ENCODE results near the gene DCHS1.

The DCHS1 gene

GRCh38 chr11:6599449-6599848 is 56.2 kb downstream of the DCHS1 start:
- DNase-seq (ENCODE audit: low read depth in 3 of 3, low spot score in 1 of 3) = no peak

- no peak for DNase-seq (ENCODE audit: low read depth in 3 of 3, low spot score in 1 of 3)
These were observed 57.1 kb downstream of the DCHS1 start for GRCh38 chr11:6598555-6598954.

- DNase-seq (ENCODE audit: low read depth in 3 of 3, low spot score in 1 of 3) = no peak
These were observed 59.3 kb downstream of the DCHS1 start for GRCh38 chr11:6596239-6596877.

- no peak for DNase-seq (ENCODE audit: low read depth in 3 of 3, low spot score in 1 of 3)
These were observed 61.4 kb downstream of the DCHS1 start for GRCh38 chr11:6594142-6594768.

- no peak for DNase-seq (ENCODE audit: low read depth in 3 of 3, low spot score in 1 of 3)
These were observed 67.6 kb downstream of the DCHS1 start for GRCh38 chr11:6588018-6588417.

GRCh38 chr11:6587360-6587953 is 68.2 kb downstream of the DCHS1 start:
- DNase-seq (ENCODE audit: low read depth in 3 of 3, low spot score in 1 of 3) = no peak

GRCh38 chr11:6586434-6587359 is 68.9 kb downstream of the DCHS1 start:
- DNase-seq (ENCODE audit: low read depth in 3 of 3, low spot score in 1 of 3) = no peak

GRCh38 chr11:6584528-6584927 is 71.1 kb downstream of the DCHS1 start:
- no peak for DNase-seq (ENCODE audit: low read depth in 3 of 3, low spot score in 1 of 3)

GRCh38 chr11:6583584-6583983 is 72.0 kb downstream of the DCHS1 start:
- DNase-seq (ENCODE audit: low read depth in 3 of 3, low spot score in 1 of 3) = no peak

- no peak for DNase-seq (ENCODE audit: low read depth in 3 of 3, low spot score in 1 of 3)
These were observed 75.9 kb downstream of the DCHS1 start for GRCh38 chr11:6579681-6580080.

- DNase-seq (ENCODE audit: low read depth in 3 of 3, low spot score in 1 of 3) = no peak
These were observed 77.5 kb downstream of the DCHS1 start for GRCh38 chr11:6578134-6578533.

GRCh38 chr11:6576471-6577373 is 78.9 kb downstream of the DCHS1 start:
- no peak for DNase-seq (ENCODE audit: low read depth in 3 of 3, low spot score in 1 of 3)

GRCh38 chr11:6574816-6575715 is 80.5 kb downstream of the DCHS1 start:
- no peak for DNase-seq (ENCODE audit: low read depth in 3 of 3, low spot score in 1 of 3)

GRCh38 chr11:6572215-6572614 is 83.4 kb downstream of the DCHS1 start:
- DNase-seq (ENCODE audit: low read depth in 3 of 3, low spot score in 1 of 3) = no peak

GRCh38 chr11:6571434-6572008 is 84.1 kb downstream of the DCHS1 start:
- DNase-seq (ENCODE audit: low read depth in 3 of 3, low spot score in 1 of 3) = no peak

Data from stimulated activated CD4-positive, alpha-beta T cell treated with anti-CD3 and anti-CD28 coated beads, TNF-alpha, amount 100 ng/mL, for 1 hour (primary cell).